ENCODE measurements around the gene MSI2. TPM values are rescaled to one million over a fixed set of nuclear protein-coding genes. Genes with fewer than 3 reads are reported as not detected.

Gene MSI2
- total and polyA plus RNA-seq, 9 of the 15 experiments (the other 6 are each of a cell fraction or from before 2014, with no cell fraction given): 4.6 to 61.8 (median 42.4) TPM

- TF ChIP-seq MGA (IDR thresholded peaks at IDR 0.05): no peak
- 0 out of 2 replicates have a peak, but pooled peaks have one; percentile 21 for TF ChIP-seq ZBTB12 (CRISPR knock-in tag; IDR thresholded peaks at IDR 0.05)
- peak; percentile 84 for TF ChIP-seq MYNN (IDR thresholded peaks at IDR 0.05)
- TF ChIP-seq MYNN (CRISPR knock-in tag; IDR thresholded peaks at IDR 0.05): no peak
- TF ChIP-seq CREB1 (IDR thresholded peaks at IDR 0.05): peak; percentile 28; the same call in 1 of the 2 replicates
- no peak for TF ChIP-seq CREB1 (CRISPR knock-in tag; IDR thresholded peaks at IDR 0.05)
- no peak; the same call in 1 of the 2 replicates for TF ChIP-seq ZNF263 (CRISPR knock-in tag; IDR thresholded peaks at IDR 0.05; ENCODE audit: borderline replicate concordance)
- no peak for TF ChIP-seq MCM7 (IDR thresholded peaks at IDR 0.05)
- TF ChIP-seq YBX1 (IDR thresholded peaks at IDR 0.05): no peak
- no peak for TF ChIP-seq PTBP1 (IDR thresholded peaks at IDR 0.05; ENCODE audit: low read depth, low read length)
- no peak for TF ChIP-seq IRF1 (CRISPR knock-in tag; IDR thresholded peaks at IDR 0.05; ENCODE audit: borderline replicate concordance)
- TF ChIP-seq ZNF431 (CRISPR knock-in tag; IDR thresholded peaks at IDR 0.05): peak; percentile 44; the same call in 1 of the 2 replicates
- peak; percentile 90 for TF ChIP-seq LEF1 (IDR thresholded peaks at IDR 0.05)
- no peak for TF ChIP-seq TRIM25 (IDR thresholded peaks at IDR 0.05; ENCODE audit: borderline replicate concordance)
Observed at GRCh38 chr17:57379237-57379894, 123.0 kb downstream of the MSI2 start (continued).

All from K562 (cell line).